HL-60 (cell line): ENCODE results near the gene FOXO3.

Source experiments
- GABPA ChIP-seq: IDR thresholded peaks from 2 replicates; pipeline ENCODE4 v1.6.1; 2012; ENCODE audit warnings: low read depth
- TF ChIP-seq, protein P1 (sequence below): IDR thresholded peaks from one replicate; pipeline ENCODE4 v1.5.1; 2011; ENCODE audit warnings: low read length, control low read depth, inconsistent platforms; ENCODE audit not compliant: insufficient read depth

DNA sequence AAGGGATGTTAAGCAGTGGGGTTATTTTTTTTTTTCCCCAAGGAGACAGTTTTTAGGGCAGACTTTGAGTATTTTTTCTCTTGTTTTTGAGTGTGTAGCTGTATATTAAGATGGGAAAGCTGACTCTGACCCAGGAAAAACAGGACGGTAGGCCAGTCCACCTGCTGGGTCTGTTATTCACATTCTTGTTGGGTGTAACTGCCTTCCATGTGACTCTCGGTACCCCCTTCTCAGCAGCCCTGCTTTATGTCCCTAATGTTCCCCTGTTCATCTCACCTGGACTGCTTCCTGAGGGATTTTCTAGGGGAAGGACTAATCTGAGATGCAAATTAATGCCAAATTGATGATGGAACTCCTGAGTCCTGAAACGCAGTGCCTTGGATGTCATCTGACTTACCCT, 21.9 kb downstream of the FOXO3 start:
- TF ChIP-seq, protein P1, sequence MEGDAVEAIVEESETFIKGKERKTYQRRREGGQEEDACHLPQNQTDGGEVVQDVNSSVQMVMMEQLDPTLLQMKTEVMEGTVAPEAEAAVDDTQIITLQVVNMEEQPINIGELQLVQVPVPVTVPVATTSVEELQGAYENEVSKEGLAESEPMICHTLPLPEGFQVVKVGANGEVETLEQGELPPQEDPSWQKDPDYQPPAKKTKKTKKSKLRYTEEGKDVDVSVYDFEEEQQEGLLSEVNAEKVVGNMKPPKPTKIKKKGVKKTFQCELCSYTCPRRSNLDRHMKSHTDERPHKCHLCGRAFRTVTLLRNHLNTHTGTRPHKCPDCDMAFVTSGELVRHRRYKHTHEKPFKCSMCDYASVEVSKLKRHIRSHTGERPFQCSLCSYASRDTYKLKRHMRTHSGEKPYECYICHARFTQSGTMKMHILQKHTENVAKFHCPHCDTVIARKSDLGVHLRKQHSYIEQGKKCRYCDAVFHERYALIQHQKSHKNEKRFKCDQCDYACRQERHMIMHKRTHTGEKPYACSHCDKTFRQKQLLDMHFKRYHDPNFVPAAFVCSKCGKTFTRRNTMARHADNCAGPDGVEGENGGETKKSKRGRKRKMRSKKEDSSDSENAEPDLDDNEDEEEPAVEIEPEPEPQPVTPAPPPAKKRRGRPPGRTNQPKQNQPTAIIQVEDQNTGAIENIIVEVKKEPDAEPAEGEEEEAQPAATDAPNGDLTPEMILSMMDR: no peak
- no peak for TF ChIP-seq GABPA
